ENCODE measurements around the gene ATP9B.

Gene ATP9B

GRCh38 chr18:79199691-79200374 lies 130.6 kb downstream of the ATP9B start:
- DNase-seq (ENCODE audit: low read depth) = no peak

GRCh38 chr18:79200546-79201268 lies 131.5 kb downstream of the ATP9B start:
- DNase-seq (ENCODE audit: low read depth) = no peak

GRCh38 chr18:79203017-79203605 lies 133.9 kb downstream of the ATP9B start:
- DNase-seq (ENCODE audit: low read depth) = no peak

- DNase-seq (ENCODE audit: low read depth) = no peak
Measured at GRCh38 chr18:79204889-79205807, 136.0 kb downstream of the ATP9B start.

- no peak for DNase-seq (ENCODE audit: low read depth)
Measured at GRCh38 chr18:79206444-79206843, 137.2 kb downstream of the ATP9B start.

GRCh38 chr18:79208906-79209305 lies 139.7 kb downstream of the ATP9B start:
- DNase-seq (ENCODE audit: low read depth) = no peak

- DNase-seq (ENCODE audit: low read depth) = no peak
Measured at GRCh38 chr18:79210002-79210910, 141.1 kb downstream of the ATP9B start.

- no peak for DNase-seq (ENCODE audit: low read depth)
Measured at GRCh38 chr18:79211844-79212243, 142.7 kb downstream of the ATP9B start.

GRCh38 chr18:79214056-79214455 lies 144.9 kb downstream of the ATP9B start:
- DNase-seq (ENCODE audit: low read depth) = no peak

- no peak for DNase-seq (ENCODE audit: low read depth)
Measured at GRCh38 chr18:79216176-79216575, 147.0 kb downstream of the ATP9B start.

GRCh38 chr18:79217979-79218604 lies 148.9 kb downstream of the ATP9B start:
- DNase-seq (ENCODE audit: low read depth) = no peak

- no peak for DNase-seq (ENCODE audit: low read depth)
Measured at GRCh38 chr18:79218605-79219190, 149.5 kb downstream of the ATP9B start.

GRCh38 chr18:79221136-79221535 lies 151.9 kb downstream of the ATP9B start:
- DNase-seq (ENCODE audit: low read depth) = no peak

- DNase-seq (ENCODE audit: low read depth) = no peak
Measured at GRCh38 chr18:79222790-79223189, 153.6 kb downstream of the ATP9B start.

GRCh38 chr18:79223431-79223830 lies 154.2 kb downstream of the ATP9B start:
- DNase-seq (ENCODE audit: low read depth) = no peak

GRCh38 chr18:79224381-79224780 lies 155.2 kb downstream of the ATP9B start:
- no peak for DNase-seq (ENCODE audit: low read depth)

- no peak for DNase-seq (ENCODE audit: low read depth)
Measured at GRCh38 chr18:79227621-79228020, 158.4 kb downstream of the ATP9B start.

- DNase-seq (ENCODE audit: low read depth) = no peak
Measured at GRCh38 chr18:79229431-79229830, 160.2 kb downstream of the ATP9B start.

- DNase-seq (ENCODE audit: low read depth) = no peak
Measured at GRCh38 chr18:79234438-79234837, 165.2 kb downstream of the ATP9B start.

GRCh38 chr18:79239631-79240030 lies 170.4 kb downstream of the ATP9B start:
- no peak for DNase-seq (ENCODE audit: low read depth)
